Neural crest cell (in vitro differentiated cells): ENCODE measurements around the gene FIBCD1. TPM values are rescaled to one million over a fixed set of nuclear protein-coding genes. Genes with fewer than 3 reads are reported as not detected.

Experiments used
- DNase-seq: peaks from one replicate; pipeline ENCODE4 v3.0.0; 2021; ENCODE audit warnings: low read depth, mixed read lengths, low spot score
- H3K27ac Mint-ChIP-seq: one replicate; pipeline ENCODE4 v1.8.0; 2021; ENCODE audit warnings: mild to moderate bottlenecking, mixed read lengths; ENCODE audit not compliant: unreplicated experiment
- H3K27me3 Mint-ChIP-seq: 2 replicates; pipeline ENCODE4 v1.8.0; 2021; ENCODE audit warnings: low read depth, mild to moderate bottlenecking, mixed read lengths
- H3K36me3 Mint-ChIP-seq: 2 replicates; pipeline ENCODE4 v1.8.0; 2021; ENCODE audit warnings: low read depth, mild to moderate bottlenecking, mixed read lengths
- H3K4me1 Mint-ChIP-seq: 2 replicates; pipeline ENCODE4 v1.8.0; 2021; ENCODE audit warnings: mixed read lengths
- H3K4me3 Mint-ChIP-seq: one replicate; pipeline ENCODE4 v1.8.0; 2021; ENCODE audit warnings: mild to moderate bottlenecking, mixed read lengths
- H3K9me3 Mint-ChIP-seq: 2 replicates; pipeline ENCODE4 v1.8.0; 2021; ENCODE audit warnings: mixed read lengths
- total RNA-seq: library from RNA; stranded (reverse); gene quantifications from 2 replicates; pipeline ENCODE4 v1.2.1, GENCODE V29; 2021
- TF ChIP-seq, protein P1 (sequence below): fragments of 200-600 bp; sonication (generic); conservative IDR thresholded peaks from 2 replicates; pipeline ENCODE4 v1.5.0; 2021; ENCODE audit warnings: antibody characterized with exemption, mild to moderate bottlenecking

Gene FIBCD1
- total RNA-seq, 1 donor from 2014 or later = 0.23 TPM

DNA sequence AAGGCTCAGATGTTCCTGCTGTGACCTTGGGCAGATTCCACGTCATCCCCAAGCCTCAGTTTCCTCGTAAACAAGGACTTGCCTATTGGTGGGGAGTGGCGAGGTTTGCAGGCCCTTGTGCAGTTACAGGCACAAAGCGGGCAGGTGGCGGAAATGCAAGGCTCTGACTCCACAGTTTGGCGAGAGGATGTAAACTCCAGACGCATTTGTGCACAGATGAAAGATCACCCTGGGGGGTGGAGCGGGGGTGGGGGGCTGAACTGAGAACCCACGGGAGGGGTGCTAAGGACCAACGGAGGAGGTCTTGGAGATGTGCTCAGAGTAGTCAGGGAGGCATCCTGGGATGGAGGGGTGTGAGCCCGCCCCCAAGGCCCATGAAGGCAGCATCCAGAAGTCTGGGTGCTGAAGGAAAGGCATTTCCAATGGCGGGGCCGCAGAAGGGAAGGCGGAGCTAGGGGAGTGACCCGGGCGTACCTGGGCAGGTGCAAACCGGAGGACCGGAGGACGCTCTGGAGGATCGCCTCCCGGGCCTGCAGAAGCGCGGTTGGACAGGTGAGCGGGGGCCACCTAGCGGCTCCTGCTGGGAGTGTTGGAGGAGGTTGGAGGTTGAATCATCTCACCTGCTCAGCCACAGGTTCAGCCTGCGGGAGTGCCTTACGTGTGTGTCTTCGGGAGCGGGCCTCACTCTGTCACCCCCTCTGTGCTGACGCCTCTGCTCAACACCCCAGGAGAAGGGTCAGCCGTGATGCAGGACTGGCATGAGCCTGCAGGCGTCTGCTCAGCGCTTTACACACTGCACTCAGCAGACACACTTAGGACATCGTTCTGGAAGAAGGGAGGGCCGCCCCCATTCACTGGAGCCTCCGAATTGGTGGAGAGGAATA is 1.9 kb upstream of the FIBCD1 start:
- TF ChIP-seq, protein P1, sequence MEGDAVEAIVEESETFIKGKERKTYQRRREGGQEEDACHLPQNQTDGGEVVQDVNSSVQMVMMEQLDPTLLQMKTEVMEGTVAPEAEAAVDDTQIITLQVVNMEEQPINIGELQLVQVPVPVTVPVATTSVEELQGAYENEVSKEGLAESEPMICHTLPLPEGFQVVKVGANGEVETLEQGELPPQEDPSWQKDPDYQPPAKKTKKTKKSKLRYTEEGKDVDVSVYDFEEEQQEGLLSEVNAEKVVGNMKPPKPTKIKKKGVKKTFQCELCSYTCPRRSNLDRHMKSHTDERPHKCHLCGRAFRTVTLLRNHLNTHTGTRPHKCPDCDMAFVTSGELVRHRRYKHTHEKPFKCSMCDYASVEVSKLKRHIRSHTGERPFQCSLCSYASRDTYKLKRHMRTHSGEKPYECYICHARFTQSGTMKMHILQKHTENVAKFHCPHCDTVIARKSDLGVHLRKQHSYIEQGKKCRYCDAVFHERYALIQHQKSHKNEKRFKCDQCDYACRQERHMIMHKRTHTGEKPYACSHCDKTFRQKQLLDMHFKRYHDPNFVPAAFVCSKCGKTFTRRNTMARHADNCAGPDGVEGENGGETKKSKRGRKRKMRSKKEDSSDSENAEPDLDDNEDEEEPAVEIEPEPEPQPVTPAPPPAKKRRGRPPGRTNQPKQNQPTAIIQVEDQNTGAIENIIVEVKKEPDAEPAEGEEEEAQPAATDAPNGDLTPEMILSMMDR = peak; percentile 91
- Mint-ChIP-seq H3K9me3 (no peaks in the 10 kb centered on the region), H3K36me3 (no peaks in the 10 kb centered on the region), H3K4me3 (peak overlapping the region; percentile 38), H3K4me1 (peaks cover 10% of the 10 kb centered on the region), H3K27ac (no peak overlapping the region), H3K27me3 (peaks cover 86% of the 10 kb centered on the region)
- peak; percentile 50 for DNase-seq

DNA sequence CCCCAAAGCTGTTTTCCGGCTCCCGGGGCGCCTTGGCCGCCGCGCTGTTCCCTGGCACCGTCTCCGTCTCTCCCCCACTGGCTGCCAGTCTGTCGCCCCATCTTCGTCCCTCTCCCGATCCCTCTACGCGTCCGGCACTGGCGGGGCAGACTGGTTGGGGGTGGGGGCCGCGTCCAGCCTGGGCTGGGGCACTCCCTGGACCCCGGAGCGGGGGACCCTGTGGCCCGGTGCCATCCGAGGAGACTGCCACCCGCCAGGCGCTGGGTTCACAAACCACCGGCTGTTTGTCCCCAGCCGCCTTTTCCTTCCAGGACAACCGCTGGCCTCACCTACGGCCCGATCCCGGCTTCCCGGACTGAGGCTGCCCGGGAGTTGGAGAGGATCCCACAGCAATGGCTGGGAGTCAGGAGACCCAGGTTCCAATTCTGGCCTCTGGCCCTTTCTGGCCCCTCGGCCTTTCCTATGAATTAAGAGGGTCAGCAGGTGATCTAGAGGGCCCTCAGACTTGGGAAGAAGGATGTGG is 1.0 kb upstream of the FIBCD1 start:
- Mint-ChIP-seq H3K27me3 (peaks cover 83% of the 10 kb centered on the region), H3K36me3 (no peaks in the 10 kb centered on the region), H3K9me3 (no peaks in the 10 kb centered on the region), H3K4me3 (no peak overlapping the region), H3K4me1 (peaks cover 12% of the 10 kb centered on the region), H3K27ac (no peak overlapping the region)
- DNase-seq = no peak
- TF ChIP-seq, protein P1 = no peak

DNA sequence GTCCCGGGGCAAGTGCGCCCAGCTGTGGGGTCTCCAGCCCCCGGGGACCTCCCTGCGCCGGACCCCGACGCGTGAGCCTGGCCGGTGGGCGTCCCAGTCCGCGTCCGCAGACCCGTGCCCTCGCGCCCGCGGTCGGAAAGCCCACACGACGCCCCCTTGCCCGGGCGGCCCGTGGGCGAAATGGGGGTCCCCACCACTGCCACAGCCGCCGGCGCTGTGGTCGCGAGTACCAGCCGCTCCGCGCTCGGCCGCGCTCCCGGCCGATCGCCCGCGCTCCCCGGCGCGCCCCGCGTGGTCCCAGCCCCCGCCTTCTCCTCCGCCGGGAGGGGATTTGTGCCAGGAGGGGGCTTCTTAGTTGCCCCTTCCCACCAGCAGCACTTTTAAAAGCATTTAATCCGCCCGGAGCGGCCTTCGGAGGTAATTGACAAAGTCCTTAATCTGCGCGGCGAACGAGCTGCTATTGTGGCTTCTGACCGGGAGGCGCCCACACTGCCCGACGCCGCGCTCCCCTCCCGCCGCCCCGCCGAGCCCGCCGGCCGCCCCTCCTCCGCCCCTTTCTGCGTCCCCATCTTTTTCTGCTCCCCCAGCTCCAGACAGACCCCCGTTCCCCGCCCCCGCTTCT is 469 bp upstream of the FIBCD1 start:
- Mint-ChIP-seq H3K27ac (no peak overlapping the region), H3K4me3 (no peak overlapping the region), H3K27me3 (peaks cover 83% of the 10 kb centered on the region), H3K9me3 (no peaks in the 10 kb centered on the region), H3K36me3 (no peaks in the 10 kb centered on the region), H3K4me1 (peaks cover 14% of the 10 kb centered on the region)
- TF ChIP-seq, protein P1 = peak; percentile 7
- DNase-seq = no peak

DNA sequence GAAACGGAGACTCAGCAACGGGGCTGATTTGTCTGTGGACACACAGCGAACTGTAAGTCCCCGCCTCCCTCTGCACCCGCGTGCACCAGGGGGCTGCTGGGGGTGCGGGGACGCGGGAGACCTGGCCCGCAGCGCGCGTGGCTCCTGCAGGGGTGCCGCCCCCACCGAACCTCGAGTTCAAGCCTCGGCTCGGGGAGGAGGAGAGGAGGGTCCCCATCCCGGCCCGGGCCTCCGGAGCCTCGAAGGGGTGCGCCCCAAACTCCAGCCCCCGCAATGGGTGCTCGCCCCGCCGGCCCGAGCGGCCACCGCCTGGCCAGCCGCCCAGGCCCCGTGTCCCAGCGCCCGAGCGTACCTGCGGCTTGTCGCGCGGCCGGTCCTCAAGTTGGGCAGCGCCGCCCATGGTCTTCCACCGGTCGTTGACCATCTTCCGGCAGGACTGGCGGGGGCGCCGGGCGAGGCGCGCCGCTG is 829 bp downstream of the FIBCD1 start:
- no peak overlapping the region for H3K27ac Mint-ChIP-seq
- peak overlapping the region; percentile 69 for H3K4me3 Mint-ChIP-seq
- H3K36me3 Mint-ChIP-seq = no peaks in the 10 kb centered on the region
- H3K27me3 Mint-ChIP-seq = peaks cover 76% of the 10 kb centered on the region
- DNase-seq = no peak
- peaks cover 14% of the 10 kb centered on the region for H3K4me1 Mint-ChIP-seq
- H3K9me3 Mint-ChIP-seq = no peaks in the 10 kb centered on the region
- TF ChIP-seq, protein P1 = no peak

DNA sequence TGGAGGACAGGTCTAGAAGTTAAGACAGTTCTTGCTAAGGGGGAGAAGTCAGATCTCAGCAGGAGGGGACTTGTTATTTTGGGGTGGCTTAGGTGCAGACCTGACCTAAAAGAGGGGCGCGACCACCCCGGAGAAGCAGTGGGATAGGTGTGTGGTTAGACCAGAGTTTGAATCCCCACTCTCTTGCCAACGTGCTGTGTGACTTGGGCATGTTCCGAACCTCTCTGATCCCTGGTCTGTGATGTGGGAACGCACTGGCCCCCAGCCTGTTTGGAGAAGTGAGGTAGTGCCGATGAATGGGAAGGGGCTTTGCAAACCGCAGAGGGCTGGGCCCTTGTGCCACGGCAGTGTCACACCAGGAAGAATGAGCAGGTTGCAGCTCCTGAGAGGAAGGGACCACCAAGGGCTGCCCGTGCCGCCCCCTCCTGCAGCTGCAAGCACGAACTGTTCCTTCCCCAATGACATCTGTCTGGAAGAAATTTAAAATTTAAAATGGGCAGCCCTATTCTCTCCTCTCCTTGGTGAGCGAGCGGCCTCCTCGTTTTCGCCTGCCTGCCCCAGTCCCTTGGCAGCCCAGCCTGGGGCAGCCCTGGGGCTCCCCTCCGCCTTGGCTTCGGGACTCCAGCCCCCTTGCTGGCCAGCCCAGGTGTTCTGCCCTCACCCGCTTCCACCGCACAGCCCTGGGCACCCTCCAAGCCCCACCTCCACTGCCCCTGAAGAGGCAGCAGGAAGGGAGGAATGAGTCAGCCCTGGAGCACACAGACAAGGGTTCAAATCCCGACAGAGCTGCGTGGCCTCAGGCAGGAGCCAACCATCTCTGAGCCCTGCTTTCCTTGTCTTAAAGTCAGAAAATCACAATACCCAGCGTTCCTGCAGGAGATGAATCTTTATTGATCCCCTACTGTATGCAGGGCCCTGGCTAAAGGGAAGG is 1.6 kb downstream of the FIBCD1 start:
- DNase-seq = no peak
- peaks cover 18% of the 10 kb centered on the region for H3K4me1 Mint-ChIP-seq
- TF ChIP-seq, protein P1 = no peak
- H3K9me3 Mint-ChIP-seq = no peaks in the 10 kb centered on the region
- H3K27ac Mint-ChIP-seq = no peak overlapping the region
- peak overlapping the region; percentile 69 for H3K4me3 Mint-ChIP-seq
- peaks cover 76% of the 10 kb centered on the region for H3K27me3 Mint-ChIP-seq
- no peaks in the 10 kb centered on the region for H3K36me3 Mint-ChIP-seq
